HG03432 (cell line): ENCODE results near the gene LBX2.
"Not testable (repeated sequence)": the region's sequence is repeated elsewhere in the genome, so short reads cannot be mapped to it uniquely, and the experiment has no call there.

Experiments used
- ATAC-seq: cut with Tn5 transposase; IDR thresholded peaks from one replicate; pipeline ENCODE4 v1.9.1; 2021; ENCODE audit warnings: mild to moderate bottlenecking, moderate library complexity; ENCODE audit not compliant: unreplicated experiment

The LBX2 gene

GRCh38 chr2:74486141-74486540 lies 13.3 kb downstream of the LBX2 start:
- ATAC-seq = no peak

DNA sequence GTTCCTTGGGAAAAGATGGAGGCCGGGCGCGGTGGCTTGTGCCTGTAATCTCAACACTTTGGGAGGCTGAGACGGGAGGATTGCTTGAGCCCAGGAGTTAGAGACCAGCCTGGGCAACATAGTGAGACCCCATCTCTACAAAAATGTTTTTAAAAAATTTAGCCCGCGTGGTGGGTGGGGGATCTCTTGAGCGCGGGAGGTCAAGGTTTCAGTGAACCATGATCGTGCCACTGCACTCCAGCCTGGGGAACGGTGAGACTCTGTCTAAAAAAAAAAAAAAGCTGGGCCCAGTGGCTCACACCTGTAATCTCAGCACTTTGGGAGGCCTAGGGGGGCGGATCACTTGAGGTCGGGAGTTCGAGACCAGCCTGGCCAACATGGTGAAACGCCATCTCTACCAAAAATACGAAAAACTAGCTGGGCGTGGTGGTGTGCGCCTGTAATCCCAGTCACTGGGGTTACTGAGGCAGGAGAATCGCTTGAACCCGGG lies 15.7 kb downstream of the LBX2 start:
- ATAC-seq = not testable (repeated sequence)

DNA sequence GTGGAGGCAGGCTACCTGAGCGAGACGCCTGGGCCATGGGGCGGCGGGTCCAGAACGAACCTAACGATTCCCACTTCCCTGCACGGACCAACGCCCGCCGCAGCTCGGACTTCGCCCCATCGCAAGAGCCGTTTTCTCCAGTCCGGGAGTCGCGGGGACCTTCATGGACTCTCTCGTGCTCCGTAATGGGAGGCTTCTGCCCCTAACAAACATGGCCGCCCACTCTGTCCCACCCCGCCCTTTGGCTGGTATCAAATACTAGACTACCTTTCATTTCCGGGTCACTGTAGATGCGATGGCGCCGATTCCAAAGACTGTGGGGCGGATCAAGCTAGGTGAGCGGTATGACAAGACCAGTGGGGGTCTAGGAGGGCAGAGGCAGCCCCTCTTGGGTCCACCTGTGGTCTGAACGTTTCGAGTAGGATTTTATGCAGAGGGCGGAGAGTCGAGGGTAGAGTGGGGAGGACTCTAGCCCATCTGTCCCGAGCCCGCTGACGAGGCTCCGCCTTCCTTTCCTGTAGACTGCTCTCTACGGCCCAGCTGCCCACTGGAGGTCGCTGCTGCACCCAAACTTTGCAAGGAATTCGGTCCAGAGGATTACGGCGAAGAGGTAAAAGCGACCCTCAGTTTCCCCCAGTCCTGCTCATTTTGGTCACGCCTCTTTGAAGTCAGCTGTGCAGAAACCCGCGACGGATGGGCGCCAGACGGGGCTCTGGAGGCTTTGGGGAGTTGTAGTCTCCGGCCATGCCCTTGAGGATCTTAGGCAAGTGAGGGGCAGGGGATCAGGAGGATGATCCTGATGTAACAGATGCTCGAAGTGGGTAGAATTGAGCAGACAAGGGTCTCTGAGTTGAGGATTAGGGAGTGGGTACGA lies 16.4 kb downstream of the LBX2 start, which contains the start of the genes CCDC142 and TTC31:
CCDC142 (minus strand) TSS at position 198 of the 874 bp plus-strand sequence; CDS start at position 37, 161 bp downstream.
TTC31 (plus strand) TSS at position 281 of the 874 bp plus-strand sequence; CDS start at position 296, 15 bp downstream.
- ATAC-seq = peak; percentile 93

- ATAC-seq = peak; percentile 42
Measured at GRCh38 chr2:74481961-74482800, 17.2 kb downstream of the LBX2 start.

- no peak for ATAC-seq
Measured at GRCh38 chr2:74481431-74481830, 18.0 kb downstream of the LBX2 start.

GRCh38 chr2:74474899-74475298 lies 24.5 kb downstream of the LBX2 start:
- no peak for ATAC-seq

- no peak for ATAC-seq
Measured at GRCh38 chr2:74474481-74474880, 24.9 kb downstream of the LBX2 start.

DNA sequence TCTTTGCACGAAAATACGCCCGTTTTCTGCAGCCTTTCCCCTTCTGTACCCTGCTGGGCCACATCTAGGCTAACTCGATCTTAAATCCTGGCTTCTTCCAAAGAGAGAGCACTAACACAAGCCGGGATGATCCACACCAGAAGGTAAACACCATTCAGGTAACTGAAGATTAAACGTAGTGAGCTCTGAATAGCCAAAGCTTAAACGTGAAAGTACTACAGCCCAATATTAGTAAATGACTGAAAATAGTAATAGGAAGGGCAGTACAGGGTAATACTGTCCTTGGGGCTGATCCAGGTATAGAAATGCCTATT lies 26.5 kb downstream of the LBX2 start:
- peak; percentile 7 for ATAC-seq

DNA sequence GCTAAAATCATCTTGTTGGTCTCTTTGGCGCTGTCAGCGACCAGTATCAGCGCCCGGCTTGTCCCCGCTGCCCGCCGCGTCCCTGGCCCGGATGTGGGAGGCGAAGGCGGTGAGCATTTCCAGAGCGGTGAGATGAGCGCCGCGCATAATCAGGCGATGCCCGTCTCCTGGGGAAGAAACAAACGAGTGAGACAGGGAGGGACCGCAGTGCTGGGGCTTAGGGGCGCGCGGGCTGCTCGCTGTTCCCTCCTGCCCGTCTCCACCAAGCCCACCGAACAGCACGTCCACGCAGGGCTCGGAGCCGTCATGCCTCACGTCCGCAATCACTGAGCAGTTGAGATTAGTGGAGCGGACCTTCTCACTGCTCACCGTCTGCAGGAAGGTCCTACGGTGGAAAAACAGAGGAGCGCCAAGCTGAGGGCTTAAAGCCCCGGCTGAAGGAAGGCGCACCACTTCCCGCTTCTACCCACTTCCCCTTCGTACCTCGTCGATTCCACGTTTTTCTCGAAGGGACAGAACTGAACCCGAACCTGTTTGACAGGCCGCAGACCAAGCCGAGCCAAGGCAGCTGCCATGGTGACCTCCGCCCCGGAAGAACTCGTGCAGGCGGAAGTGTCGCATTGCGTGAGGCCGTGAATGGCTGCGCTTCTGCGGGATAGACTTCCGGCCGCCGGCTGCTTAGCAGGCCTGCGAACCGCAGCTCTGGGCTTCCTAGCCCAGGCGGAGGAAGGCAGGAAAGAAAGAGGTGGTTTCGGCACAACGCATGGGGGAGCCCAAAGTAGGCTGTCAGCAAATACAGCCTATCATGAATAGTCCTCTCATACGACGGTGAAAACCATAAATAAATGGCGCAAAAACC lies 27.1 kb downstream of the LBX2 start, which contains the start of gene MRPL53:
MRPL53 (minus strand) TSS at position 595 of the 859 bp plus-strand sequence; CDS start at position 575, 20 bp downstream.
- peak; percentile 89 for ATAC-seq

- no peak for ATAC-seq
Measured at GRCh38 chr2:74471332-74472065, 27.9 kb downstream of the LBX2 start.

DNA sequence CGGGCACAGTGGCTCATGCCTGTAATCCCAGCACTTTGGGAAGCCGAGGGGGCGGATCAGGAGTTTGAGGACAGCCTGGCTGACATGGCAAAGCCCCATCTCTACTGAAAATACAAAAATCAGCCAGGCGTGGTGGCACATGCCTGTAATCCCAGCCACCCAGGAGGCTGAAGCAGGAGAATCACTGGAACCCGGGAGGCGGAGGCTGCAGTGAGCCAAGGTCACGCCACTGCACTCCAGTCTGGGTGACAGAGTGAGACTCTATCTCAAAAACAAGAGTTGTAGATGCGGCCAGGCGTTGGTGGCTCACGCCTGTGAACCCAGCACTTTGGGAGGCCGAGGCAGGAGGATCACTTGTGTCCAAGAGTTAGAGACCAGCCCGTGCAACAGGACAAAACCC lies 28.7 kb downstream of the LBX2 start:
- not testable (repeated sequence) for ATAC-seq

GRCh38 chr2:74464406-74464805 lies 35.0 kb downstream of the LBX2 start:
- peak; percentile 1 for ATAC-seq

DNA sequence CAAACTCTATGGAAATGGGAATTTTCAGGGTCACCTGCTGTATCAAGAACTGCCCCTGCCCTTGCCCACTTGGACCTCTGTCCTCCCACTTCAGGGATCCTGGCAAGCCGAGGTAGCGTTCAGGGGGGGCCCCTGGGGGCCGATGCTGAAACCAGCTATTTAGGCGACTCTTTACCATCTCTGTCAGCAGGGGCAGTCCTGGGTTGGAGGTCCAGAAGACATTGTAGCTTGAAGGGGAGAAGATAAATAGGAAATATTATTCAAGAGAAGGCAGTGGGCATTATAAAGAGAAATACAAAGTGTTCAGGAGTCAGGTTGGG lies 36.7 kb downstream of the LBX2 start:
- ATAC-seq = no peak

DNA sequence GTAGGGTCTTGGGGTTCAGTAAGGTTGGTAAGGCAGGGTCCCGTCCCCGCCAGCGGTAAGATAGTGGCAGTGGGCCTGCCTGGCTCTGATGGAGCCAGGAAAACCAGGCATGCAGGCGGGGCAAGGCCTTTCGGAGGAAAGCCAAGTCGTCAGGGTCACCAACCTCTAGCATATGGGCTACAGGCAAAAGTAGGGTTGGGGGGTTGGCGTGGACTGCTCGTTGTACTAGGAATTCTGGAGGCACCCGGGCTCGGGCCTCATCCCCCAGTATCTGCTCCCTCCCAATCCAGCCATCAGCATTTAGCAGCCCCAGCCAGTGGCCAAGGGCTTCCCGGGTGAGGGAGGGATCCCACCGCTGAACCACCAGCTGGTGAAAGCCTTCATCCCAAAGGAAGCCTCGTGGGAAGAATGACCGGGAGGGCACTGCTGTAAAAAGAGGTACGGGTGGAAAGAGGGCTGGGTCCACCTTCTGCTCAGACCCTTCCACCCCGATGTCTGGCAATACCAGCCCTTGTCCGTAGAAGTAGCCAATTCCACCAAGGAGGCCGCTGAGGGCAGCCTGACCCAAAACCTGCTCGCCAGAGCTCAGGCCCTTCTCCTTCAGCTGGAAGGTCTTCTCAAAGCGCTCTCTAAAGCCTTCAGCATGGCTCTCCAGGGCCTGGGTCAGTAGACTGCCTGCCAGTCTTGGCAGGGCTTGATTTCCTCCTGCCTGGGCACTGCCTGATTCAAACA lies 37.2 kb downstream of the LBX2 start:
- ATAC-seq = no peak

DNA sequence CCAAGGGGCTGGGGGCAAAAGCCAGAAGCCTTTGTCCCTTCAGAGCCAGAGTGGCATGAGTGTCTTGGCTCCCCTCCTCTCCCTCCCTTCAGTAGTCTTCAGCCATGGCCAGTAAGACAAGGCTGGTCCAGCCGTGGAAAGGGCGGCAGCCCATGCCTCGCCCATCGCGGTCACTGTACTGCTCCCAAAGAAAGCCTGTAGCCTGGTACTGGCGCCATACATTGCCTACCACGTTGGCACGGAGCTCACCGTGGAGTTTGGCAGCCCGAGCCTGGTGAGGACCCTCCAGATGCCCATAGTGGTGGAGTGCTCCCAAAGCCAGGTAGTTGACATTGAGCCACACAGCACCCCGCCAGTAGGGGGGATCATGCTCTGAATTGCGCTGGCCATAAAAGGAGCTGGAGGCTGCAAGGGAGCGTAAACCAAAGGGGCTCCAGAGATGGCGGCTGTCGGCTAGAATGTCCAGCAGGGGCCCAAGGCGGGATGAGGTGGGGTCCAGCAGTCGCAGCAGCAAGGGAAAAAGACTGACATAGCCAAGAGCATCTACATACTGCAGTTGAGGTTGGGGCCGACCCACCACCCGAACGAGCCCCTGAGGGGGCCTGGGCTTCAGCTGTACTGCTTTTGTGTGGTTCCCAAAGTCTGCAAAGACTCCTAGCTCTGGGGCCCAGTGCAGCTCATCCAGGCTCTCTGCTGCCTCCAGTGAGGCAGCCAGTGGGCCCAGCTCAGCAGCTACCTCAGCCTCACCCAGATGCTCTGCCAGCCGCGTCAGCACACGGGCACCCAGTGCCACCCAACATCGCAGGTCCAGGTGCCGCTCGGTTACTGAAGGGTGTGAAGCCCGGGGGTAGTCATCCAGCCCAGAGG lies 38.0 kb downstream of the LBX2 start:
- no peak for ATAC-seq

DNA sequence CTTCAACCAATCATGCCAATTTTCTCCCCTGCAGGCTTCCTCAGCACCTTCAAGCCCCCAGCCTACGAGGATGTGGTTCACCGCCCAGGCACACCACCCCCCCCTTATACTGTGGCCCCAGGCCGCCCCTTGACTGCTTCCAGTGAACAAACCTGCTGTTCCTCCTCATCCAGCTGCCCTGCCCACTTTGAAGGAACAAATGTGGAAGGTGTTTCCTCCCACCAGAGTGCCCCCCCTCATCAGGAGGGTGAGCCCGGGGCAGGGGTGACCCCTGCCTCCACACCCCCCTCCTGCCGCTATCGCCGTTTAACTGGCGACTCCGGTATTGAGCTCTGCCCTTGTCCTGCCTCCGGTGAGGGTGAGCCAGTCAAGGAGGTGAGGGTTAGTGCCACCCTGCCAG lies 39.2 kb downstream of the LBX2 start:
- not testable (repeated sequence) for ATAC-seq

DNA sequence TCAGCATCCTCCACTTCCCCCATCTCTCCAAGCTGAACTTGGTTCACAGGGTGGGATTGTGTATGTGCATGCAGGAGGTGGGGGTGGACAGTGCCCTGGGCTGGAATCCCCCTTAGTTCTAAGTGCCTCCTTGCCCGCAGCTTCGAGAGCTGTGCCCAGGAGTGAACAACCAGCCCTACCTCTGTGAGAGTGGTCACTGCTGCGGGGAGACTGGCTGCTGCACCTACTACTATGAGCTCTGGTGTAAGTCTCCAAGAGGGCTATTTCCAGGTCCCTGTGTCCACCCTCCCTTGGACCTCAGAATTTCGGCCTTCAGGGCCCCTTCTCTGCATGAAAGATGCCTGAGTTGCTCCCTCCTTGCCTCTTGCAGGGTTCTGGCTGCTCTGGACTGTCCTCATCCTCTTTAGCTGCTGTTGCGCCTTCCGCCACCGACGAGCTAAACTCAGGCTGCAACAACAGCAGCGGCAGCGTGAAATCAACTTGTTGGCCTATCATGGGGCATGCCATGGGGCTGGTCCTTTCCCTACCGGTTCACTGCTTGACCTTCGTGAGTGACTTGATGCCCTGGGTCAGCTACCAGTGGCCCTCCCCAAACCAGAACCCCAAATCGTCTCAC lies 39.8 kb downstream of the LBX2 start:
- ATAC-seq = not testable (repeated sequence)

DNA sequence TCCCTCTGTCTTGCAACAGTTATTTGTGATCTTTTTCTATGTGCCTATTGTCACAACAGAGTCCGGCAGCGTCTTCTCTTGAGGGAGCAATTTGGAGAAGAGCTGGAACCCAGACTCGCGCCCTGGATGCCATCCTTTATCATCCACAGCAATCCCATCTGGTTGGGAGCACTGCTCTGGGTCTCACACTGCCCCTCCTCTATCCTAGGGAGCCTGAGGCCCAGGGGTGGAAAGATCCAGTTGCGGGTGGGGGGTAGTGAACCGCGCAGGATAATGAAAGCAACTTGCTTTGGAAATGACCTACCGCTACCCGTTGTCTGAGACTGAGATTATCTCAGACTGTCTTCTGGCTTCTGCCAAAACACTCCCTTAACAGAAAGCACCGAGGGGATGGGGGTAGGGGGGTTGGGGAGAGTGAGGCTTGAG lies 40.5 kb downstream of the LBX2 start:
- ATAC-seq = no peak
